Measurements from ENCODE around the gene NT5C2. TPM values are rescaled to one million over a fixed set of nuclear protein-coding genes. Genes with fewer than 3 reads are reported as not detected.

Gene NT5C2
- total RNA-seq, 1 experiment from 2014 or later = 34.2 TPM

GRCh38 chr10:103062854-103063590, 130.1 kb downstream of the NT5C2 start:
- DNase-seq (ENCODE audit: low read depth) = peak; percentile 13

GRCh38 chr10:103060575-103060974, 132.5 kb downstream of the NT5C2 start:
- DNase-seq (ENCODE audit: low read depth) = no peak

- DNase-seq (ENCODE audit: low read depth) = no peak
Observed at GRCh38 chr10:103058034-103058433, 135.0 kb downstream of the NT5C2 start.

- no peak for DNase-seq (ENCODE audit: low read depth)
Observed at GRCh38 chr10:103055105-103055504, 138.0 kb downstream of the NT5C2 start.

GRCh38 chr10:103054621-103055020, 138.5 kb downstream of the NT5C2 start:
- DNase-seq (ENCODE audit: low read depth) = no peak

GRCh38 chr10:103053659-103054581, 139.2 kb downstream of the NT5C2 start:
- no peak for DNase-seq (ENCODE audit: low read depth)

GRCh38 chr10:103049237-103049636, 143.8 kb downstream of the NT5C2 start:
- DNase-seq (ENCODE audit: low read depth) = no peak

GRCh38 chr10:103047381-103047780, 145.7 kb downstream of the NT5C2 start:
- DNase-seq (ENCODE audit: low read depth) = no peak

- DNase-seq (ENCODE audit: low read depth) = no peak
Observed at GRCh38 chr10:103045961-103046360, 147.1 kb downstream of the NT5C2 start.

- no peak for DNase-seq (ENCODE audit: low read depth)
Observed at GRCh38 chr10:103044942-103045489, 148.1 kb downstream of the NT5C2 start.

GRCh38 chr10:103042908-103043307, 150.2 kb downstream of the NT5C2 start:
- DNase-seq (ENCODE audit: low read depth) = no peak

GRCh38 chr10:103042129-103042528, 150.9 kb downstream of the NT5C2 start:
- DNase-seq (ENCODE audit: low read depth) = no peak

- DNase-seq (ENCODE audit: low read depth) = no peak
Observed at GRCh38 chr10:103041391-103041790, 151.7 kb downstream of the NT5C2 start.

- peak; percentile 69 for DNase-seq (ENCODE audit: low read depth)
Observed at GRCh38 chr10:103040418-103040817, 152.7 kb downstream of the NT5C2 start.

GRCh38 chr10:103038570-103038969, 154.5 kb downstream of the NT5C2 start:
- DNase-seq (ENCODE audit: low read depth) = no peak

Other genes starting within 250 kb of the NT5C2 start
- 0.06 TPM in 2 replicates for gene RPEL1, start 52.6 kb upstream of the NT5C2 start, total RNA-seq (2014; rRNA removed; shearing (Covaris generic))
- 0.46 and 1.1 TPM in 2 replicates for gene INA, start 83.9 kb upstream of the NT5C2 start, total RNA-seq (2014; rRNA removed; shearing (Covaris generic))
- gene PCGF6, start 157.9 kb upstream of the NT5C2 start, total RNA-seq (2014; rRNA removed; shearing (Covaris generic)) = 25.1 and 29.3 TPM in 2 replicates
- 7.7 and 9.6 TPM in 2 replicates for gene TAF5, start 174.7 kb upstream of the NT5C2 start, total RNA-seq (2014; rRNA removed; shearing (Covaris generic))
- 588 and 606 TPM in 2 replicates for gene ATP5MK, start 203.2 kb upstream of the NT5C2 start, total RNA-seq (2014; rRNA removed; shearing (Covaris generic))
- 44.2 and 51.3 TPM in 2 replicates for gene PDCD11, start 203.4 kb upstream of the NT5C2 start, total RNA-seq (2014; rRNA removed; shearing (Covaris generic))